Parathyroid adenoma (tissue), 2 donors: ENCODE results near the gene SMIM32.

ENCODE experiments used
- H2AFZ ChIP-seq: fragments of 300-600 bp; sonication (generic); one replicate; pipeline ENCODE4 v1.7.0; 2017; ENCODE audit warnings: antibody characterized with exemption, mild to moderate bottlenecking
- H3K27ac ChIP-seq: fragments of 300-600 bp; sonication (generic); one replicate; pipeline ENCODE4 v1.7.0; 2017
- H3K27me3 ChIP-seq: fragments of 300-600 bp; sonication (generic); one replicate; pipeline ENCODE4 v1.7.0; 2017; ENCODE audit warnings: low read length; ENCODE audit not compliant: control insufficient read depth, insufficient read depth
- H3K36me3 ChIP-seq: fragments of 300-600 bp; sonication (generic); one replicate; pipeline ENCODE4 v1.7.0; 2017; ENCODE audit warnings: low read length; ENCODE audit not compliant: control insufficient read depth, insufficient read depth
- H3K4me1 ChIP-seq: fragments of 300-600 bp; sonication (generic); one replicate; pipeline ENCODE4 v1.7.0; 2017; ENCODE audit warnings: control low read depth
- H3K4me2 ChIP-seq: fragments of 300-600 bp; sonication (generic); one replicate; pipeline ENCODE4 v1.7.0; 2017; ENCODE audit warnings: low read length
- H3K4me3 ChIP-seq: fragments of 300-600 bp; sonication (generic); one replicate; pipeline ENCODE4 v1.7.0; 2017; ENCODE audit warnings: low read depth, low read length
- H3K79me2 ChIP-seq: fragments of 300-600 bp; sonication (generic); one replicate; pipeline ENCODE4 v1.7.0; 2017; ENCODE audit warnings: control low read depth
- H3K9ac ChIP-seq: fragments of 300-600 bp; sonication (generic); one replicate; pipeline ENCODE4 v1.7.0; 2017; ENCODE audit warnings: mild to moderate bottlenecking
- H3K9me3 ChIP-seq: fragments of 300-600 bp; sonication (generic); one replicate; pipeline ENCODE4 v1.7.0; 2017; ENCODE audit warnings: low read length; ENCODE audit not compliant: control insufficient read depth
- TF ChIP-seq, protein P1 (sequence below): fragments of 300-600 bp; sonication (generic); IDR thresholded peaks from one replicate; pipeline ENCODE4 v1.7.0; 2017; ENCODE audit warnings: antibody characterized with exemption, mild to moderate bottlenecking
- donor health status: primary hyperparathyroidism.

Gene SMIM32

GRCh38 chr5:136169218-136169617 is 23.7 kb downstream of the SMIM32 start:
- H3K9me3 ChIP-seq = no peaks in the 10 kb centered on the region
- no peak overlapping the region for H3K27ac ChIP-seq
- H3K36me3 ChIP-seq = no peaks in the 10 kb centered on the region
- H3K4me1 ChIP-seq = no peaks in the 10 kb centered on the region
- no peak overlapping the region for H3K4me2 ChIP-seq
- H3K9ac ChIP-seq = no peak overlapping the region
- peaks cover 4% of the 10 kb centered on the region for H3K79me2 ChIP-seq
- H2AFZ ChIP-seq = no peak overlapping the region
- no peaks in the 10 kb centered on the region for H3K27me3 ChIP-seq
- H3K4me3 ChIP-seq = no peak overlapping the region
- TF ChIP-seq, protein P1, sequence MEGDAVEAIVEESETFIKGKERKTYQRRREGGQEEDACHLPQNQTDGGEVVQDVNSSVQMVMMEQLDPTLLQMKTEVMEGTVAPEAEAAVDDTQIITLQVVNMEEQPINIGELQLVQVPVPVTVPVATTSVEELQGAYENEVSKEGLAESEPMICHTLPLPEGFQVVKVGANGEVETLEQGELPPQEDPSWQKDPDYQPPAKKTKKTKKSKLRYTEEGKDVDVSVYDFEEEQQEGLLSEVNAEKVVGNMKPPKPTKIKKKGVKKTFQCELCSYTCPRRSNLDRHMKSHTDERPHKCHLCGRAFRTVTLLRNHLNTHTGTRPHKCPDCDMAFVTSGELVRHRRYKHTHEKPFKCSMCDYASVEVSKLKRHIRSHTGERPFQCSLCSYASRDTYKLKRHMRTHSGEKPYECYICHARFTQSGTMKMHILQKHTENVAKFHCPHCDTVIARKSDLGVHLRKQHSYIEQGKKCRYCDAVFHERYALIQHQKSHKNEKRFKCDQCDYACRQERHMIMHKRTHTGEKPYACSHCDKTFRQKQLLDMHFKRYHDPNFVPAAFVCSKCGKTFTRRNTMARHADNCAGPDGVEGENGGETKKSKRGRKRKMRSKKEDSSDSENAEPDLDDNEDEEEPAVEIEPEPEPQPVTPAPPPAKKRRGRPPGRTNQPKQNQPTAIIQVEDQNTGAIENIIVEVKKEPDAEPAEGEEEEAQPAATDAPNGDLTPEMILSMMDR = no peak

- Histone ChIP-seq H3K36me3 (no peaks in the 10 kb centered on the region), H3K27me3 (no peaks in the 10 kb centered on the region), H2AFZ (no peak overlapping the region), H3K9me3 (no peaks in the 10 kb centered on the region), H3K9ac (no peak overlapping the region), H3K4me3 (no peak overlapping the region), H3K79me2 (peaks cover 5% of the 10 kb centered on the region), H3K27ac (no peak overlapping the region), H3K4me2 (no peak overlapping the region), H3K4me1 (no peaks in the 10 kb centered on the region)
- TF ChIP-seq, protein P1 = no peak
Observed at GRCh38 chr5:136166909-136167308, 26.1 kb downstream of the SMIM32 start.

DNA sequence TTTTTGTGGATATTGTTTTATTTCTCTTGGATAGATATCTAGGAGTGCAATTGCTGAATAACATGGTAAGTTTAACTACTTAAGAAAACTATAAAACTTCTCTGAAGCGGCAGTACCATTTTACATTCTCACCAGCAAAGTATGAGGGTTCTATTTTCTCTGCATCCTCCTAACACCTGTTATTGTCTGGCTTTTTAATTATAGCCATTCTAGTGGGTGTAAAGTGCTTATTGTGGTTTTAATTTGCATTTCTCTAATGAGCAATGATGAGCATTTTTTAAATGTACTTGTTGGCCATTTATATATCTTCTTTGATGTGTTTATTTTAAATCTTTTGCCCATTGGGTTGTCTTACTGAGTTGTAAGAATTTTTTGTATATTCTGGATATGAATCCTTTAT is 28.7 kb downstream of the SMIM32 start:
- H3K36me3 ChIP-seq = no peaks in the 10 kb centered on the region
- TF ChIP-seq, protein P1 = no peak
- no peaks in the 10 kb centered on the region for H3K9me3 ChIP-seq
- no peaks in the 10 kb centered on the region for H3K27me3 ChIP-seq
- H2AFZ ChIP-seq = no peak overlapping the region
- H3K27ac ChIP-seq = no peak overlapping the region
- no peak overlapping the region for H3K4me2 ChIP-seq
- peaks cover 6% of the 10 kb centered on the region for H3K4me1 ChIP-seq
- H3K4me3 ChIP-seq = no peak overlapping the region
- no peak overlapping the region for H3K9ac ChIP-seq
- H3K79me2 ChIP-seq = peaks cover 3% of the 10 kb centered on the region

GRCh38 chr5:136162008-136162407 is 31.0 kb downstream of the SMIM32 start:
- Histone ChIP-seq H3K36me3 (no peaks in the 10 kb centered on the region), H3K27ac (no peak overlapping the region), H3K9me3 (no peaks in the 10 kb centered on the region), H3K79me2 (peaks cover 11% of the 10 kb centered on the region), H3K4me3 (no peak overlapping the region), H3K4me2 (no peak overlapping the region), H2AFZ (no peak overlapping the region), H3K4me1 (peaks cover 6% of the 10 kb centered on the region), H3K9ac (no peak overlapping the region), H3K27me3 (no peaks in the 10 kb centered on the region)
- TF ChIP-seq, protein P1 = no peak

DNA sequence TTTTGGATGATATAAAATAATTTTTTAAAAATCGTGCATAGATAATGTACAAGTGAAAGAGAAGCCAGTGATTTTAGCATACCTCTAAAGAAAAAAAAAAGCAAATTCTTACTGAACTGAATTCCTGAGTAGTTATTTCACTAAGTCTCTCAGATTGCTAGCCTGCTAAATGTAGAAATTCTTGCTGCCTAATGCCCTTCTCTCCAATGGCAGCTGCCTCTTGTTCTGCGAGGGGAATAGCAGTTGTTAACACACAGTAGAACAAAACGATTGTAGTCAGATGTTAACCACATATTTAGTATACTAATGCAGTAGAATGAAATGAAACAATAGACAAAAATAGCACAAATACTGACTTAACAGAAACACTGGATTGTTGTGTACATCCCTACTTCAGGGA is 33.5 kb downstream of the SMIM32 start:
- H3K9me3 ChIP-seq = no peaks in the 10 kb centered on the region
- no peak overlapping the region for H3K9ac ChIP-seq
- H2AFZ ChIP-seq = no peak overlapping the region
- no peaks in the 10 kb centered on the region for H3K27me3 ChIP-seq
- H3K79me2 ChIP-seq = peaks cover 31% of the 10 kb centered on the region
- TF ChIP-seq, protein P1 = no peak
- H3K4me3 ChIP-seq = no peak overlapping the region
- peaks cover 6% of the 10 kb centered on the region for H3K4me1 ChIP-seq
- no peak overlapping the region for H3K27ac ChIP-seq
- no peaks in the 10 kb centered on the region for H3K36me3 ChIP-seq
- no peak overlapping the region for H3K4me2 ChIP-seq
